ENCODE measurements around the gene SPAG17.

The SPAG17 gene

DNA sequence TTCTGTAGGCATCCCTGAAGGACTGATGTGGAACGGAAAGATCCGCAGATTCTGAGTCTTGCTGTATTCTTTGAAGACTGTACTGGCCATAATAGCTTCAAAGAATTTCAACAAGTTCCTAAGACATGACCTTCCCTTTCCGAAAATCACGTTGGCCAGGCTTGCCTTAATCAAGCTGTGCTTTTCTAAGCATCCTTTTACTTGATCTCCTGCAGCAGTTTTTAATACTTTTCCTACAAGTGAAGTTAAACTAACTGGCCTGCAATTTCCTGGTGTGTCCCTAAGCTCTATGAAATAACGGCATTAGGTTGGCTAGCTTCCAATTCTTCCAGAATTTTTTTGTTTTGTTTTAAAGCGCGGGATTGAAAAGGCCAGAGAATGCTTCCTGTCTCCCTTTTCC, 40.3 kb downstream of the SPAG17 start:
- H3K27me3 ChIP-seq (ENCODE audit: insufficient read depth, low read length) = no peaks in the 10 kb centered on the region
- H3K36me3 ChIP-seq (ENCODE audit: insufficient read depth, low read length) = no peaks in the 10 kb centered on the region
- no peak overlapping the region for H3K9ac ChIP-seq (ENCODE audit: low read depth, low read length)
- no peaks in the 10 kb centered on the region; the same call in 1 of the 2 replicates for H3K4me1 ChIP-seq (ENCODE audit: insufficient read depth, low read length)
- 93% methylated on average over 7 of the region's 7 CpGs for WGBS
- H3K9me3 ChIP-seq (ENCODE audit: insufficient read depth, low read depth, low read length) = no peaks in the 10 kb centered on the region
- no peak overlapping the region for H3K27ac ChIP-seq (ENCODE audit: low read depth, low read length)
- no peak overlapping the region for H3K4me3 ChIP-seq (ENCODE audit: low read length)

DNA sequence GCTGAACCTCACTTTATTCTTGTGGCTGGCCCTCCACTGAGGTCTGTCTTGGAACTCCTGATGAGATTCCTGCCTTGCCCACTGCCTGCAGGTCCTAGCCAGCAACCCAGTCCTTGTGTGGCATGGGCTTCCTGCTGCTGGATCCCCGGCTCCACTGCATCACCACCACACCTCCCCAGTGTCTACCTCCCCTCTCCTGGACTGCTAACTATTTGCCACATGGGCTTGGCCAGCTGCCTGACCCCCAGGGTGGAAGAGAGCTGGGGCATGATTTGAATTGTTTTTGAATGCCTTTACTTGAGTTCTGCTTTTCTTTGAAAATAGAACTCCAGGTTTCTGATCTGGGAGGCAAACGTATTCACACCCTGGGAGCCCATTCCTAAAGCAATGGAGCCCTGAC, 41.2 kb downstream of the SPAG17 start:
- Histone ChIP-seq H3K9me3 (ENCODE audit: insufficient read depth, low read depth, low read length) (no peaks in the 10 kb centered on the region), H3K4me3 (ENCODE audit: low read length) (no peak overlapping the region), H3K27ac (ENCODE audit: low read depth, low read length) (no peak overlapping the region), H3K27me3 (ENCODE audit: insufficient read depth, low read length) (no peaks in the 10 kb centered on the region), H3K9ac (ENCODE audit: low read depth, low read length) (no peak overlapping the region), H3K36me3 (ENCODE audit: insufficient read depth, low read length) (no peaks in the 10 kb centered on the region), H3K4me1 (ENCODE audit: insufficient read depth, low read length) (no peaks in the 10 kb centered on the region; the same call in 1 of the 2 replicates)
- WGBS = 75% methylated on average over 2 of the region's 2 CpGs

DNA sequence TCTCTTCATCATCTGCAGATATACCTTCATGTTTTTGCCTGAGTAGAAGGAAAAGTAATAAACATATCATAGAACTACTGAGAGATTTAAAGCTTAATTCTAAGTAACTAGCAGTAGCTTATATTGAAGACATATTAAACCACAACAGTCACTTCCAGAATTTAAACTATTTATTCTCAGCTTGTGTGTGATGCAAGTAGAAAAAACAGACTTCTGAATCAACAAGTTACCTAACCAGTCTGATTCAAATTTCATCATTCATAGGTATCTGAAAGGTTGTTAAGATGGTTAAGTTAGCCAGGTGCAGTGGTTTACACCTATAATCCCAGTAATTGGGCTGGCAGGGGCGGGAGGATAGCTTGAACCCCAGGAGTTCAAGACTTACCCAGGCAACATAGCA, 41.9 kb downstream of the SPAG17 start:
- no peaks in the 10 kb centered on the region for H3K27me3 ChIP-seq (ENCODE audit: insufficient read depth, low read length)
- H3K36me3 ChIP-seq (ENCODE audit: insufficient read depth, low read length) = no peaks in the 10 kb centered on the region
- H3K9me3 ChIP-seq (ENCODE audit: insufficient read depth, low read depth, low read length) = no peaks in the 10 kb centered on the region
- no peaks in the 10 kb centered on the region; the same call in 1 of the 2 replicates for H3K4me1 ChIP-seq (ENCODE audit: insufficient read depth, low read length)
- 82% methylated on average over 1 of the region's 1 CpG for WGBS
- H3K4me3 ChIP-seq (ENCODE audit: low read length) = no peak overlapping the region
- no peak overlapping the region for H3K9ac ChIP-seq (ENCODE audit: low read depth, low read length)
- H3K27ac ChIP-seq (ENCODE audit: low read depth, low read length) = no peak overlapping the region

DNA sequence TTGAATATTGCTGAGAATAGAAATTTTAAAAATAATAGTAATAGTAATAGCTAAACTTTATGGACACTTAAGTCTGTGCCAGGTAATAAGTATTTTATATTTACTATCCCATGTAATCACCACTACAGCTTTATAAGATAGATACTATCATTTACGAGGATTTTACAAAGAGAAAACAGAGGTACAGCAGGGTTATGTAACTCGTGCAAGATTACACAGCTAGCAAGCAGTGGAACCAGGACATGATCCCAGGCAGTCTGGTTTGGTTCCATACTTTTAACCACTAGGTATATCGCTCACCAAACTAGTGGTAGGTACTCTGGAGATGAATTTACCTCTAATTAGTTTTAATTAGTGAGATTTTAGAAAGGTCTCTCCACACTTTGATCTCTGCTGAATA, 42.5 kb downstream of the SPAG17 start:
- H3K9ac ChIP-seq (ENCODE audit: low read depth, low read length) = no peak overlapping the region
- no peak overlapping the region for H3K27ac ChIP-seq (ENCODE audit: low read depth, low read length)
- no peaks in the 10 kb centered on the region; the same call in 1 of the 2 replicates for H3K4me1 ChIP-seq (ENCODE audit: insufficient read depth, low read length)
- H3K4me3 ChIP-seq (ENCODE audit: low read length) = no peak overlapping the region
- H3K27me3 ChIP-seq (ENCODE audit: insufficient read depth, low read length) = no peaks in the 10 kb centered on the region
- WGBS = 93% methylated on average over 3 of the region's 3 CpGs
- H3K36me3 ChIP-seq (ENCODE audit: insufficient read depth, low read length) = no peaks in the 10 kb centered on the region
- H3K9me3 ChIP-seq (ENCODE audit: insufficient read depth, low read depth, low read length) = no peaks in the 10 kb centered on the region

DNA sequence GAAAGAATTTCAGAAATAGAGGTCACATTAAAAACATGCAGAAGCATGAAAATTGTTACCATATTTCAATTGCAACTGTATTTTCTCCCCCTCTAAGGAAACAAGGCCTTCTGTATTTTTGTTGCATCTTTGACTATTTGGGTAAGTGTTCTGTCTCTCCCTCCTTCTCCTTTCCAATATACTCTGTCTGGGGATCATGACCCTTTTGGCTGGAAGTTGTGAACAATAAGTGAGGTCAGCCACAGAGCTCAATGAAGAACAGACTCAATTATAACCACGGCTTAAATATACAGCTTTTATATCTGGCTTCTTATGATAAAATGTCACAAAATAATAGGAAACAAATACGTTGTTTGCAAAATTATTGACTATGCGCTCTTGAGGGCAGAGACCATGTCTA, 47.1 kb downstream of the SPAG17 start:
- Histone ChIP-seq H3K4me3 (ENCODE audit: low read length) (no peak overlapping the region), H3K9me3 (ENCODE audit: insufficient read depth, low read depth, low read length) (no peaks in the 10 kb centered on the region), H3K4me1 (ENCODE audit: insufficient read depth, low read length) (peaks cover 10% of the 10 kb centered on the region; the same call in 1 of the 2 replicates), H3K9ac (ENCODE audit: low read depth, low read length) (no peak overlapping the region), H3K36me3 (ENCODE audit: insufficient read depth, low read length) (no peaks in the 10 kb centered on the region), H3K27ac (ENCODE audit: low read depth, low read length) (no peak overlapping the region), H3K27me3 (ENCODE audit: insufficient read depth, low read length) (no peaks in the 10 kb centered on the region)
- 98% methylated on average over 3 of the region's 3 CpGs for WGBS

DNA sequence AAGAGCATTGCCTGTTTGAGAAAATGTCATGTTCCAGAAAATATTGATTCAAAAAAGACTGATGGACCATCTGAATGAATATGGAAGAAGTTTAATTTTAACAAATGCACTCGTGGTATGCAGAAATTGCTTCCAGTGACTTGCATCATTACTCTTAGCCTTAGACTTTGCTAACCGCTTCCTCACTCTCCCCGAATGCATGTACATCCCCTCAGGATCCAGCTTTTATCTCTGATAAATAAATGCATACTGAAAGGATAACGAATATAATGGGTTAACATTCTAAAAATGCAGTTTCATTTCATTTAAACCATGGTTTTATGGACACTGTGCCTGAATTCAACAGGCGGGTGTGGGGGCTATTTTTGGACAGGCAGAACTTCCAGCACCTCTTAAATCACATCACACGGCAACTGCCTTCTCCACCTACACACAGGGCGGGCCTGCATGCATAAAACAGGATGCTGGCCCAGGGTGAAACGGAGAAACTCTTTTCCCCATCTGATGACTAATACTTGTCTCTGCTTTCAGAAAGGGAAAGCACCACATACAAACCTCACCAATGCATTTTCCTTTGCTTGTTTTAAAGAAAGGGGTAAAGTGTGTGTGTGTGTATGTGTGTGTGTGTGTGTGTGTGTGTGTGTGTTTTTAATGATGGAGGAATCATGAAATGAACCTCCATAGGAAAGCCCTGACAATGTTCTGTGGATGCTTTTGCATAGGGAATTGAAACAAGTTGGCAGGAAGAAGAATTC, 48.7 kb downstream of the SPAG17 start:
- WGBS = 83% methylated on average over 7 of the region's 8 CpGs
- Histone ChIP-seq H3K4me1 (ENCODE audit: insufficient read depth, low read length) (peaks cover 10% of the 10 kb centered on the region; the same call in 1 of the 2 replicates), H3K27me3 (ENCODE audit: insufficient read depth, low read length) (no peaks in the 10 kb centered on the region), H3K36me3 (ENCODE audit: insufficient read depth, low read length) (no peaks in the 10 kb centered on the region), H3K4me3 (ENCODE audit: low read length) (no peak overlapping the region), H3K9ac (ENCODE audit: low read depth, low read length) (no peak overlapping the region), H3K9me3 (ENCODE audit: insufficient read depth, low read depth, low read length) (no peaks in the 10 kb centered on the region), H3K27ac (ENCODE audit: low read depth, low read length) (no peak overlapping the region)

DNA sequence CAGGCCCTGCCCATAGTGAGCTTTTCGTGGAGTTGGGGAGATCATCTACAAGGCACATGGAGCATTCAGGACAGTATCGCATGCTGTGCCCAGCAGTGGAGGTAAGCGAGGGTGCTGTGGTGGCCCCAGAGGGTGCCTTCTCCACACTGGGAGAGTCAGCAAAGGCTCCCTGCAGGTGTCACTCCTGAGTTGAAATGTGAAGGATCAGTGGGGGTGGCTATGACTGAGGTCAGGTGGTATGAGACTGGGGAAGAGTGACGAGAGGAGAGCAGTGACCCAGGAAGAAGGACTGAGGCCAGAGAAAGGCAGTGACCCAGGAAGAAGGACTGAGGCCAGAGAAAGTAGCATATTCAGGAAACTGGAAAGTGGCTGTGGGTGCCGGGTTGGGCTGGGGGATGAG, 53.0 kb downstream of the SPAG17 start:
- no peak overlapping the region for H3K27ac ChIP-seq (ENCODE audit: low read depth, low read length)
- WGBS = 90% methylated on average over 5 of the region's 5 CpGs
- no peaks in the 10 kb centered on the region for H3K36me3 ChIP-seq (ENCODE audit: insufficient read depth, low read length)
- no peaks in the 10 kb centered on the region for H3K9me3 ChIP-seq (ENCODE audit: insufficient read depth, low read depth, low read length)
- H3K4me1 ChIP-seq (ENCODE audit: insufficient read depth, low read length) = peaks cover 10% of the 10 kb centered on the region; the same call in 1 of the 2 replicates
- H3K4me3 ChIP-seq (ENCODE audit: low read length) = no peak overlapping the region
- no peak overlapping the region for H3K9ac ChIP-seq (ENCODE audit: low read depth, low read length)
- no peaks in the 10 kb centered on the region for H3K27me3 ChIP-seq (ENCODE audit: insufficient read depth, low read length)

DNA sequence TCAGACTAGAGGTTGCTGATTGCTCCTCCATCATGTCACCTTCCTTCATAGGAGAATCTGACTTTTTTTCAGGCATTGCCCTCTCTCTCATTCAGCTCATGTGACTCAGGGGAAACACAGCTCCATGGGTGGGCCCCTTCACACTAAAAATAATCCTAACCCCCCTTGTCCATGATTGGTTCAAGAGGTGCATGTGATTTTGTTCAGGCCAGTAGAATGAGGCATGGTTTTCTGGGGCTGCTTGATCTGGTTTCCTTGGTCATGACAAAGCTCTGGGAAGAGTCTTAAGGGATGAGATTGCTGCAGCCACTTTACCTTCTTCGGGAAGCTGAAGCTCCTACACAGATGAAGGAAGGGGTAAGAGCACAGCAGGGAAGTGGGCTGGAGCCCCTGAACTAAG, 56.3 kb downstream of the SPAG17 start:
- Histone ChIP-seq H3K9ac (ENCODE audit: low read depth, low read length) (no peak overlapping the region), H3K4me3 (ENCODE audit: low read length) (no peak overlapping the region), H3K27me3 (ENCODE audit: insufficient read depth, low read length) (no peaks in the 10 kb centered on the region), H3K36me3 (ENCODE audit: insufficient read depth, low read length) (no peaks in the 10 kb centered on the region), H3K4me1 (ENCODE audit: insufficient read depth, low read length) (no peaks in the 10 kb centered on the region), H3K27ac (ENCODE audit: low read depth, low read length) (no peak overlapping the region), H3K9me3 (ENCODE audit: insufficient read depth, low read depth, low read length) (no peaks in the 10 kb centered on the region)
- 96% methylated on average over 1 of the region's 1 CpG for WGBS

DNA sequence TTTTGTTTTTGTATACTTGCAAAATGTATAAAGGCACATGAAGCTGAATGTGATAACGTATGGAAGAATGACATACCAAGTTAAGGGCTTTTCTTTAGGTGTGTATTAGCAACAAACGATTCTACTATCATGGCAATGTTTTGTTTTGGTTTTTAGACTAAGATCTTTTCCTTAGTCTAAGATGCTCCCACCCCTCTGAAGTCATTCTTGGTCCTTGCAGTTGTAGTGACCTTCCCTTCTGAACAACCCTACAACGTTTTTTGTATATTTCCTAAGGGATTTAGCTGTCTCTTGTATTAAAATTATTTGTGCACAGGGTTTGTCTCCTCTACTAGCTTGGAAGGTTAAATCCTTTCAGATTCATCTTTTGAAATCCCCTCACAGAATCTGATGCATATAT, 61.0 kb downstream of the SPAG17 start:
- H3K27me3 ChIP-seq (ENCODE audit: insufficient read depth, low read length) = no peaks in the 10 kb centered on the region
- no peak overlapping the region for H3K9ac ChIP-seq (ENCODE audit: low read depth, low read length)
- no peak overlapping the region for H3K4me3 ChIP-seq (ENCODE audit: low read length)
- H3K4me1 ChIP-seq (ENCODE audit: insufficient read depth, low read length) = 0 out of 2 replicates have a peak, but pooled peaks cover 2% of the 10 kb centered on the region
- no peak overlapping the region for H3K27ac ChIP-seq (ENCODE audit: low read depth, low read length)
- no peaks in the 10 kb centered on the region for H3K9me3 ChIP-seq (ENCODE audit: insufficient read depth, low read depth, low read length)
- WGBS = 93% methylated on average over 2 of the region's 3 CpGs
- no peaks in the 10 kb centered on the region for H3K36me3 ChIP-seq (ENCODE audit: insufficient read depth, low read length)

DNA sequence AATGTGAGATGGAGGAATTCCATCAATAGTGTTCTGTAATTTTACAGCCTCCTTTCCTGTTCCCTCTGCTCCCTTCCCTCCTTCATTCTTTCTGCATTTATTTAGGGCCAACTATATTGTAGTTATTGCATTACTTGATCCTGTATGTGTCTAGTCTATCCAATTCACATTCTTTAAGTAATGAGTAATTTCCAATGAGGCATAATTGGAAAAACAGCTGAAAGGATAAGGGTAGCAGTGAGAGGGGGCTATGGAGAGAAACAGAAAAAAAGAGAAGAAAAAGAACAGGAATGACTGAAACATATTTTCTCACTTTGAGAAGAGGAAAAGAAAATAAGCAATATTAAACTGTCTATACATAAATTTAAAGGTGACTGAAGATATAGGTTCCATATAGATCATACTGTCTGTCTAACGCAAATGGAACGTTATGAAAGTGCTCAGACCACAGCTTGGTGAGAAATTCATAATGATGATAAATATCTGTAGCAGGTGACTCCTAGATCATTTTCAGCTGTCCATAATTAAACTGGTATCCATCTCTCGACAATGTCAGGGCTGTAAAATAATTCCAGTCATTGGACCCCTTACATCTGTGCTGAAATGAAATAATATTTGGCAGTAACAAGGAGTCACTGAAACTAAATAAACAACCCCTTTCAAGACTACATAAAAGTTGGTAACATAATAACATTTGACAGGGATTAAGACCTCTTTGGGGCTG, 61.8 kb downstream of the SPAG17 start:
- Histone ChIP-seq H3K9ac (ENCODE audit: low read depth, low read length) (no peak overlapping the region), H3K27ac (ENCODE audit: low read depth, low read length) (no peak overlapping the region), H3K36me3 (ENCODE audit: insufficient read depth, low read length) (no peaks in the 10 kb centered on the region), H3K27me3 (ENCODE audit: insufficient read depth, low read length) (no peaks in the 10 kb centered on the region), H3K4me3 (ENCODE audit: low read length) (no peak overlapping the region), H3K9me3 (ENCODE audit: insufficient read depth, low read depth, low read length) (no peaks in the 10 kb centered on the region), H3K4me1 (ENCODE audit: insufficient read depth, low read length) (0 out of 2 replicates have a peak, but pooled peaks cover 2% of the 10 kb centered on the region)
- 93% methylated on average over 3 of the region's 3 CpGs for WGBS

DNA sequence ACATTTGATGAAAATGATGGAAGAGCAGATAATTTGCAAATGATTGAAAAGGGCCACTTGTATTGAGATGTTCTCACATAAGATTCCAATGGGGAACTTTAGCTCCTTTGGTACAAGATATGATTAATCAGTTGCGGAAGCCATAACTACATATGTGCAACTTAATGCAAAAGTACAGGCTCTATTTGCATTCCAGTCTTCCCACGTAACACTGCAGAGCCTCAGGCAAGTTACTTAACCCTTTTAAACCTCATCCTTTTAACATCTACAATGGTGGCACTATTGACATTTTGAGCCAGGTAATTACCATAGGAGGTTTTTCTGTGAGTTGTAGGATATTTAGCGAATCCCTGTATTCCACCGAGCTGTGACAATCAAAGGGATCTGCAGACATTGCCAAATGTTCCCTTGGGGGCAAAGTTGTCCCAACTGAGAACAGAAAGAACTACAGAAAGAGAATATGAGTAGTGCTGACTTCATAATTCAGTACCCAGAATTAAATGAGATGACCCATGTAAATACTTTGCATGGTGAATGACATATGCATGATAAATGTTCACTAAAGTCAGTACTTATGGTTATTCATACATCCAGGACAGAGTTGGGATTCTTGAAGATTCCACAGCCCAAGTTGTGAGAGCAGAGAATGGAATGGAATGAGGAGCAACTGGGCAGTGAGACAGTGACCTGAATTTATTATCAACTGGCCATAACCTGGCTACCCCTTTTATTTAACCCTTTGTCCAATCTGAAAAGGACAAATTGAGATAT, 62.6 kb downstream of the SPAG17 start:
- H3K27ac ChIP-seq (ENCODE audit: low read depth, low read length) = no peak overlapping the region
- H3K4me1 ChIP-seq (ENCODE audit: insufficient read depth, low read length) = 0 out of 2 replicates have a peak, but pooled peaks cover 2% of the 10 kb centered on the region
- no peaks in the 10 kb centered on the region for H3K36me3 ChIP-seq (ENCODE audit: insufficient read depth, low read length)
- no peak overlapping the region for H3K4me3 ChIP-seq (ENCODE audit: low read length)
- H3K9ac ChIP-seq (ENCODE audit: low read depth, low read length) = no peak overlapping the region
- no peaks in the 10 kb centered on the region for H3K27me3 ChIP-seq (ENCODE audit: insufficient read depth, low read length)
- WGBS = 87% methylated on average over 4 of the region's 4 CpGs
- H3K9me3 ChIP-seq (ENCODE audit: insufficient read depth, low read depth, low read length) = no peaks in the 10 kb centered on the region

Measured in HUES64 (cell line).